SH-SY5Y (cell line): ENCODE measurements around the gene CRYBB3.

ENCODE experiments used
- GATA2 ChIP-seq: IDR thresholded peaks from 2 replicates; pipeline ENCODE4 v1.6.1; 2011; ENCODE audit warnings: mild to moderate bottlenecking, low read depth, low read length
- GATA3 ChIP-seq: IDR thresholded peaks from 2 replicates; pipeline ENCODE4 v1.6.1; 2011; ENCODE audit warnings: low read depth, mild to moderate bottlenecking, low read length, moderate library complexity

- no peak for TF ChIP-seq GATA3
- no peak for TF ChIP-seq GATA2
Observed at GRCh38 chr22:25154667-25154999, 45.0 kb upstream of the CRYBB3 start.
